PFSK-1 (cell line): ENCODE results near the gene MAPK1IP1L.

Source experiments
- FOXP2 ChIP-seq: optimal IDR thresholded peaks from 2 replicates; pipeline ENCODE3; 2011; ENCODE audit warnings: borderline replicate concordance, control low read depth, inconsistent platforms; ENCODE audit not compliant: insufficient read depth; ENCODE audit errors: extremely low read length, extremely low read depth
- POLR2AphosphoS5 ChIP-seq: IDR thresholded peaks from 2 replicates; pipeline ENCODE4 v1.6.1; 2012; ENCODE audit warnings: low read depth, mild to moderate bottlenecking, control low read depth, low read length, moderate library complexity
- REST ChIP-seq, 2 experiments: IDR thresholded peaks; 2 replicates each; pipeline versions ENCODE4 v1.6.1 to v1.8.0; 2011 to 2012; ENCODE audit warnings: low read depth in 2 of 2, low read length in 2 of 2, control low read depth in 1 of 2, inconsistent platforms in 1 of 2, mild to moderate bottlenecking in 1 of 2, moderate library complexity in 1 of 2; ENCODE audit not compliant: insufficient read depth in 1 of 2
- SIN3A ChIP-seq: IDR thresholded peaks from 2 replicates; pipeline ENCODE4 v1.6.1; 2012; ENCODE audit warnings: mild to moderate bottlenecking, low read length, moderate library complexity, borderline replicate concordance; ENCODE audit not compliant: insufficient read depth
- TAF1 ChIP-seq: IDR thresholded peaks from 2 replicates; pipeline ENCODE4 v1.6.1; 2012; ENCODE audit warnings: low read length, control low read depth, borderline replicate concordance; ENCODE audit not compliant: insufficient read depth

Gene MAPK1IP1L

GRCh38 chr14:55031190-55031589, 20.3 kb upstream of the MAPK1IP1L start:
- TF ChIP-seq FOXP2: no peak

- TF ChIP-seq POLR2AphosphoS5: no peak
- TF ChIP-seq REST (IDR thresholded peaks at IDR 0.05; ENCODE audit: insufficient read depth in 1 of 2, low read depth in 2 of 2, low read length in 2 of 2): no peak
- no peak for TF ChIP-seq FOXP2
- TF ChIP-seq SIN3A: no peak
- no peak for TF ChIP-seq TAF1
These were observed 12.7 kb upstream of the MAPK1IP1L start for GRCh38 chr14:55038708-55039107.

GRCh38 chr14:55043528-55043927, 7.9 kb upstream of the MAPK1IP1L start:
- no peak for TF ChIP-seq POLR2AphosphoS5
- TF ChIP-seq SIN3A: no peak
- no peak for TF ChIP-seq FOXP2

- TF ChIP-seq TAF1 (no peak), POLR2AphosphoS5 (no peak), FOXP2 (no peak), SIN3A (no peak), REST (IDR thresholded peaks at IDR 0.05; ENCODE audit: insufficient read depth in 1 of 2, low read depth in 2 of 2, low read length in 2 of 2) (no peak)
These were observed 6.4 kb upstream of the MAPK1IP1L start for GRCh38 chr14:55045087-55045486.

GRCh38 chr14:55047301-55048053, 4.0 kb upstream of the MAPK1IP1L start:
- TF ChIP-seq TAF1 (no peak), SIN3A (no peak), POLR2AphosphoS5 (no peak), REST (IDR thresholded peaks at IDR 0.05; ENCODE audit: insufficient read depth in 1 of 2, low read depth in 2 of 2, low read length in 2 of 2) (no peak), FOXP2 (no peak)

GRCh38 chr14:55048900-55049436, 2.5 kb upstream of the MAPK1IP1L start:
- TF ChIP-seq TAF1: no peak
- no peak for TF ChIP-seq REST (IDR thresholded peaks at IDR 0.05; ENCODE audit: insufficient read depth in 1 of 2, low read depth in 2 of 2, low read length in 2 of 2)
- no peak for TF ChIP-seq POLR2AphosphoS5
- no peak for TF ChIP-seq SIN3A
- TF ChIP-seq FOXP2: no peak
